Measurements from ENCODE around the gene DAD1. TPM values are rescaled to one million over a fixed set of nuclear protein-coding genes. Genes with fewer than 3 reads are reported as not detected.

DAD1 gene
- total RNA-seq, 2 donors from 2014 or later: 109 to 236 TPM

DNA sequence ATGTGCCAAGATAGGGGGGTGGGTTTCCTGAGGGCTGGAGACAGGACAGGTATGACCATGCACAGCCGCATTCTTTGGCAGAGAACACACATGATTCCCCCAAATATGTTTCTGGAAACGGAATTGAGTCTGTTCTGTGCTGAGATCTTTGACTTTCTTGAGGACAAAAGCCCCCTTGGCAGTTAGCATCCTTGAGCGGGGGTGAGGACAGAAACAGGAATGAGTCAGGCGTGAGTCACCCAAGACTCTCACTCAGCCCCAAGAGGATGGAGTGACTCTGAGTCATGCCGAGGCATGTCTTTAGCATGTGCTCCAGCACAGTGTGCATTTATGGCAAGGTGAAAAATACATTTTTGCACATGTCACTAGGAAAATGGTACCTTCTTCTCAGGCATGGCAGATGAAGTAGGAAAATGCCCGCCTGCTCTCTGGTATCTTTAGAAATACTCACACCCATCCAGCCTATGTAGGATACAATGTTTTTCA is 52.1 kb downstream of the DAD1 start:
- peaks cover 16 to 36% of the 10 kb centered on the region in 2 donors for H3K4me1 ChIP-seq (ENCODE audit: control insufficient read depth in 1 of 2, low read depth in 2 of 2)
- H3K4me3 ChIP-seq: no peak overlapping the region
- H3K27me3 ChIP-seq (replicated peaks; ENCODE audit: insufficient read depth): no peaks in the 10 kb centered on the region
- H3K9me3 ChIP-seq: no peaks in the 10 kb centered on the region
- TF ChIP-seq CTCF (IDR thresholded peaks at IDR 0.05): no peak
- DNase-seq (ENCODE audit: low spot score): peak; percentile 83
- H3K27ac ChIP-seq: peak overlapping the region; percentile 18 to 56
- peak; percentile 99 for ATAC-seq (ENCODE audit: insufficient number of reproducible peaks, low FRiP score, low read depth)
- H3K36me3 ChIP-seq: no peaks in the 10 kb centered on the region

DNA sequence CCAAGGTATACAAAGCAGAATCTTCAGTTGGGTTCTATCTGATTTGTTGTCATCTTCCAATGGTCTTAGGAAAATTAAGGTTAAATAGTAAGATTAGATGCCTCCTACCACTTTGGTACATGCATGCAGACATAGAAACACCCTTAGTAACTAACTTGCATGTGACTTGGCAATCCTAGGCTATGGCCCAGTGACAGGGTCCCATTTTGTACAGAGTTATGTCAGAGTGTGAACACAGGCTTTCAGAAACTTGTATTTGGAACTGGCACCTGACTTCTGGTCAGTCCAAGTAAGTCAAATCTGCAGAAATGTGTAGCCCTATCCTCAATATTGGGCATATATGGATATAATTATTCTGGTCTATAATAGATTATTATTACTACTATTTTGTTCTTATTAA is 53.1 kb downstream of the DAD1 start:
- Histone ChIP-seq H3K27me3 (replicated peaks; ENCODE audit: insufficient read depth) (no peaks in the 10 kb centered on the region), H3K9me3 (no peaks in the 10 kb centered on the region), H3K36me3 (no peaks in the 10 kb centered on the region), H3K4me1 (ENCODE audit: control insufficient read depth in 1 of 2, low read depth in 2 of 2) (peaks cover 16 to 36% of the 10 kb centered on the region in 2 donors), H3K27ac (no peak overlapping the region), H3K4me3 (no peak overlapping the region)
- ATAC-seq (ENCODE audit: insufficient number of reproducible peaks, low FRiP score, low read depth) (no peak), DNase-seq (ENCODE audit: low spot score) (no peak)
- no peak for TF ChIP-seq CTCF (IDR thresholded peaks at IDR 0.05)

DNA sequence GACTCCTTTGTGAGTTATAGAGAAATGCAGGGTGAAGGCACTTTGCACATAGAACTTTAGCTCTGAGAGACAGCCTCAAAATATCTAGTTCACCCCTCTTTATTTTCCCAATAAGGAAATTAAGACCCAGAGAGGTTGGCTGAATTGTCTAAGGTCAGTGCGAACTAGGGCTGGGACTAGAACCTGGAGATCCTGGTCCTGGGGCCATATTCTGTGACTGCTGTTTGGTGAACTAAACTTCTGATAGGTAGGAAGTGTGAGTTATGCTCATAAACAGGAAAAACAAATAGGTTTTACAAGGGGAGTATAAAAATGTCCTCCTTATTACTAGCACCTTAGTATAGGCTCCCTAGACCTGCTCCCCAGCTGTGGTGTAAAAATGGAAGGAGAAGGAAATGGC is 53.9 kb downstream of the DAD1 start:
- no peak for DNase-seq (ENCODE audit: low spot score)
- peaks cover 16 to 36% of the 10 kb centered on the region in 2 donors for H3K4me1 ChIP-seq (ENCODE audit: control insufficient read depth in 1 of 2, low read depth in 2 of 2)
- H3K27me3 ChIP-seq (replicated peaks; ENCODE audit: insufficient read depth): no peaks in the 10 kb centered on the region
- H3K36me3 ChIP-seq: no peaks in the 10 kb centered on the region
- ATAC-seq (ENCODE audit: insufficient number of reproducible peaks, low FRiP score, low read depth): no peak
- no peak overlapping the region for H3K4me3 ChIP-seq
- no peak overlapping the region for H3K27ac ChIP-seq
- H3K9me3 ChIP-seq: no peaks in the 10 kb centered on the region
- no peak for TF ChIP-seq CTCF (IDR thresholded peaks at IDR 0.05)

DNA sequence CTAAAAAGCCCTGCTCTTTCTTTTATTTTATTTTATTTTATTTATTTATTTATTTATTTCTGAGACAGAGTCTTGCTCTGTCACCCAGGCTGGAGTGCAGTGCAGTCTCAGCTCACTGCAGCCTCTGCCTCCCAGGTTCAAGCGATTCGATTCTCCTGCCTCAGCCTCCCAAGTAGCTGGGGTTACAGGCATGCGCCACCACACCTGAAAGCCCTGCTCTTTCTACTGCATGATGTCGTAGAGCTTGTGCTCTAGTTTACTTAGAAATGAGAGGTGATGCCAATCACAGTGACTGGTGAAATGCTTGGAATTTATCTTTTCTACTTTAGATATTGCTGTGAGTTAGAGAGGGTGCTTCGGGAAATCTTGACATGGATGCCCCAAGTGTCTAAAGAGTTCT is 54.5 kb downstream of the DAD1 start:
- no peak for TF ChIP-seq CTCF (IDR thresholded peaks at IDR 0.05)
- H3K9me3 ChIP-seq: no peaks in the 10 kb centered on the region
- H3K4me3 ChIP-seq: no peak overlapping the region
- H3K27me3 ChIP-seq (replicated peaks; ENCODE audit: insufficient read depth): no peaks in the 10 kb centered on the region
- DNase-seq (ENCODE audit: low spot score): no peak
- H3K27ac ChIP-seq: no peak overlapping the region
- peaks cover 16 to 36% of the 10 kb centered on the region in 2 donors for H3K4me1 ChIP-seq (ENCODE audit: control insufficient read depth in 1 of 2, low read depth in 2 of 2)
- no peaks in the 10 kb centered on the region for H3K36me3 ChIP-seq
- no peak for ATAC-seq (ENCODE audit: insufficient number of reproducible peaks, low FRiP score, low read depth)

- peaks cover 16 to 36% of the 10 kb centered on the region in 2 donors for H3K4me1 ChIP-seq (ENCODE audit: control insufficient read depth in 1 of 2, low read depth in 2 of 2)
- H3K9me3 ChIP-seq: no peaks in the 10 kb centered on the region
- DNase-seq (ENCODE audit: low spot score): no peak
- ATAC-seq (ENCODE audit: insufficient number of reproducible peaks, low FRiP score, low read depth): no peak
- H3K27me3 ChIP-seq (replicated peaks; ENCODE audit: insufficient read depth): no peaks in the 10 kb centered on the region
- peak overlapping the region in 1 of 2 donors; percentile 53 for H3K27ac ChIP-seq
- no peak for TF ChIP-seq CTCF (IDR thresholded peaks at IDR 0.05)
- H3K4me3 ChIP-seq: no peak overlapping the region
- H3K36me3 ChIP-seq: no peaks in the 10 kb centered on the region
These were observed 55.2 kb downstream of the DAD1 start for GRCh38 chr14:22533739-22534359.

All from thoracic aorta (tissue), 2 donors.